Caco-2 (cell line): Measurements from ENCODE around the gene OPTN. TPM values are rescaled to one million over a fixed set of nuclear protein-coding genes. Genes with fewer than 3 reads are reported as not detected.

Source experiments
- BruUV-seq: library from RNA; stranded (reverse); fragments of 400-500 nt; replicated peaks from 2 replicates; lab custom pipeline; 2021; lab: Mats Ljungman, UMichigan
- CTCF ChIA-PET: fragments of 300-600 bp; sonication (Branson Sonifier 250); formaldehyde crosslinking; loops from one replicate; lab custom pipeline; 2022; ENCODE audit warnings: antibody characterized with exemption; lab: Charles Lee
- POLR2A ChIA-PET: fragments of 300-600 bp; sonication (Branson Sonifier 250); formaldehyde crosslinking; loops from one replicate; lab custom pipeline; 2022; ENCODE audit warnings: antibody characterized with exemption; lab: Charles Lee
- DNase-seq, 2 experiments: peaks; one replicate each; pipeline versions ENCODE4 v3.0.0 to v3.0.0-alpha.2; 2020 to 2022
- H3K27me3 ChIP-seq: replicated peaks from 2 replicates; pipeline ENCODE4 v1.6.0; 2011; ENCODE audit warnings: low read length; ENCODE audit not compliant: control insufficient read depth, insufficient read depth
- H3K36me3 ChIP-seq: 2 replicates; pipeline ENCODE4 v1.5.1; 2011; ENCODE audit warnings: low read length; ENCODE audit not compliant: control insufficient read depth, insufficient read depth
- H3K4me1 ChIP-seq: fragments of 250-450 bp; sonication (Bioruptor Pico); 2 replicates; pipeline ENCODE4 v1.5.1; 2020; ENCODE audit warnings: mild to moderate bottlenecking
- H3K4me3 ChIP-seq: 2 replicates; pipeline ENCODE4 v1.5.1; 2011; ENCODE audit warnings: low read depth, mild to moderate bottlenecking, control low read depth, low read length
- H3K9me3 ChIP-seq: fragments of 250-450 bp; sonication (Bioruptor Pico); 2 replicates; pipeline ENCODE4 v1.5.1; 2020; ENCODE audit warnings: mild to moderate bottlenecking, moderate library complexity
- H3K27ac Mint-ChIP-seq: one replicate; pipeline ENCODE4 v1.8.0; 2022; ENCODE audit warnings: mixed read lengths; ENCODE audit not compliant: unreplicated experiment
- H3K27me3 Mint-ChIP-seq: one replicate; pipeline ENCODE4 v1.8.0; 2022; ENCODE audit warnings: mixed read lengths; ENCODE audit not compliant: insufficient read depth, unreplicated experiment
- H3K36me3 Mint-ChIP-seq: one replicate; pipeline ENCODE4 v1.8.0; 2022; ENCODE audit warnings: mild to moderate bottlenecking, mixed read lengths; ENCODE audit not compliant: insufficient read depth, unreplicated experiment
- H3K4me1 Mint-ChIP-seq: one replicate; pipeline ENCODE4 v1.8.0; 2022; ENCODE audit warnings: low read depth, mixed read lengths; ENCODE audit not compliant: unreplicated experiment
- H3K4me3 Mint-ChIP-seq: one replicate; pipeline ENCODE4 v1.8.0; 2022; ENCODE audit warnings: mild to moderate bottlenecking, moderate library complexity, mixed read lengths; ENCODE audit not compliant: unreplicated experiment
- H3K9me3 Mint-ChIP-seq: one replicate; pipeline ENCODE4 v1.8.0; 2022; ENCODE audit warnings: mixed read lengths; ENCODE audit not compliant: unreplicated experiment
- intact Hi-C: fragments of 100-400 bp; cut with micrococcal nuclease; formaldehyde crosslinking; loops from one replicate; pipeline ENCODE4 v1.10.0; 2022; ENCODE audit not compliant: unreplicated experiment
- total RNA-seq: library from RNA; stranded (reverse); gene quantifications from 2 replicates; pipeline ENCODE4 v1.2.3, GENCODE V29; 2022
- TF ChIP-seq, protein P1 (sequence below), 2 experiments: fragments of 200-600 bp in 1 of 2; IDR thresholded peaks; 1 replicate in 1 of 2; 2 replicates in 1 of 2; pipeline versions ENCODE4 v1.5.1 to v1.8.0; 2011 to 2022; ENCODE audit warnings: antibody characterized with exemption in 1 of 2, control low read depth in 1 of 2, inconsistent platforms in 1 of 2, low read depth in 1 of 2, low read length in 1 of 2, mild to moderate bottlenecking in 1 of 2, moderate library complexity in 1 of 2; ENCODE audit not compliant: insufficient read depth in 1 of 2, severe bottlenecking in 1 of 2, unreplicated experiment in 1 of 2

OPTN gene
- total RNA-seq, 1 experiment from 2014 or later: 59.6 TPM

DNA sequence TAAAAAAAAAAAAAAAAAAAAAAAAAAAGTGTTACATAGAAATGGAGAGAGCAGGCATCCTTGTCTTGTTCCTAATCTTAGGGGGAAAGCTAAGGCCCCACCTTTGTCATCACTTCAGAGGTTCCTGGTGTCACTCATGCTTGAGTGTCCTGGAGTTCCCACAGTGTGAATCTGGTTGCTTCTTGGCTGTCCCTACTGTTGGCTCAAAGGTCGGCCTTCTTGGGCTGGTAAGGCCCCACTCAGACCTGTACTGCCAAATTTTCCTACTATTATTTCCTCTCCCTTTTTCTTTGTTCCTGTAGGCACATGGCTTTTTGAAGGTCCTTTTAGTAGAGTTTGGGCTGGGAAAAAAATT is 21.5 kb downstream of the OPTN start:
- H3K36me3 ChIP-seq: peaks cover 7% of the 10 kb centered on the region
- ChIA-PET POLR2A (no interaction called here), CTCF (no interaction called here)
- Mint-ChIP-seq H3K4me1 (no peaks in the 10 kb centered on the region), H3K9me3 (no peaks in the 10 kb centered on the region), H3K36me3 (peaks cover 77% of the 10 kb centered on the region), H3K27ac (no peak overlapping the region), H3K4me3 (no peak overlapping the region), H3K27me3 (no peaks in the 10 kb centered on the region)
- H3K9me3 ChIP-seq: no peaks in the 10 kb centered on the region
- TF ChIP-seq, protein P1, sequence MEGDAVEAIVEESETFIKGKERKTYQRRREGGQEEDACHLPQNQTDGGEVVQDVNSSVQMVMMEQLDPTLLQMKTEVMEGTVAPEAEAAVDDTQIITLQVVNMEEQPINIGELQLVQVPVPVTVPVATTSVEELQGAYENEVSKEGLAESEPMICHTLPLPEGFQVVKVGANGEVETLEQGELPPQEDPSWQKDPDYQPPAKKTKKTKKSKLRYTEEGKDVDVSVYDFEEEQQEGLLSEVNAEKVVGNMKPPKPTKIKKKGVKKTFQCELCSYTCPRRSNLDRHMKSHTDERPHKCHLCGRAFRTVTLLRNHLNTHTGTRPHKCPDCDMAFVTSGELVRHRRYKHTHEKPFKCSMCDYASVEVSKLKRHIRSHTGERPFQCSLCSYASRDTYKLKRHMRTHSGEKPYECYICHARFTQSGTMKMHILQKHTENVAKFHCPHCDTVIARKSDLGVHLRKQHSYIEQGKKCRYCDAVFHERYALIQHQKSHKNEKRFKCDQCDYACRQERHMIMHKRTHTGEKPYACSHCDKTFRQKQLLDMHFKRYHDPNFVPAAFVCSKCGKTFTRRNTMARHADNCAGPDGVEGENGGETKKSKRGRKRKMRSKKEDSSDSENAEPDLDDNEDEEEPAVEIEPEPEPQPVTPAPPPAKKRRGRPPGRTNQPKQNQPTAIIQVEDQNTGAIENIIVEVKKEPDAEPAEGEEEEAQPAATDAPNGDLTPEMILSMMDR (IDR thresholded peaks at IDR 0.05; ENCODE audit: insufficient read depth in 1 of 2, low read depth in 1 of 2, low read length in 1 of 2, severe bottlenecking in 1 of 2, unreplicated experiment in 1 of 2): no peak
- intact Hi-C loops: no loop called here
- BruUV-seq: no TSS peak
- H3K4me3 ChIP-seq: no peak overlapping the region
- no peaks in the 10 kb centered on the region for H3K27me3 ChIP-seq
- no peak for DNase-seq
- no peaks in the 10 kb centered on the region for H3K4me1 ChIP-seq

DNA sequence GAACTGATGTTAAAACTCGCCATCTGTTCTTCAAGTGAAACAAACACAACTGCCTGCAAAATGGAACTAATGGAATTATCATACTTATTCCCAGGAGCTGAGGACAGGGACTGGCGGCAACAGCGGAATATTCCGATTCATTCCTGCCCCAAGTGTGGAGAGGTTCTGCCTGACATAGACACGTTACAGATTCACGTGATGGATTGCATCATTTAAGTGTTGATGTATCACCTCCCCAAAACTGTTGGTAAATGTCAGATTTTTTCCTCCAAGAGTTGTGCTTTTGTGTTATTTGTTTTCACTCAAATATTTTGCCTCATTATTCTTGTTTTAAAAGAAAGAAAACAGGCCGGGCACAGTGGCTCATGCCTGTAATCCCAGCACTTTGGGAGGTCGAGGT is 36.7 kb downstream of the OPTN start:
- no TSS peak for BruUV-seq
- Histone ChIP-seq H3K27me3 (no peaks in the 10 kb centered on the region), H3K36me3 (no peaks in the 10 kb centered on the region; the same call in 1 of the 2 replicates), H3K4me1 (no peaks in the 10 kb centered on the region), H3K9me3 (no peaks in the 10 kb centered on the region), H3K4me3 (no peak overlapping the region)
- Mint-ChIP-seq H3K4me3 (no peak overlapping the region), H3K4me1 (no peaks in the 10 kb centered on the region), H3K36me3 (peaks cover 48% of the 10 kb centered on the region), H3K9me3 (no peaks in the 10 kb centered on the region), H3K27ac (no peak overlapping the region), H3K27me3 (no peaks in the 10 kb centered on the region)
- TF ChIP-seq, protein P1 (IDR thresholded peaks at IDR 0.05; ENCODE audit: insufficient read depth in 1 of 2, low read depth in 1 of 2, low read length in 1 of 2, severe bottlenecking in 1 of 2, unreplicated experiment in 1 of 2): no peak
- POLR2A ChIA-PET: no interaction called here
- DNase-seq: no peak
- CTCF ChIA-PET: no interaction called here
- intact Hi-C loops: no loop called here

GRCh38 chr10:13139150-13139549 is 39.2 kb downstream of the OPTN start:
- Mint-ChIP-seq H3K36me3 (peaks cover 38% of the 10 kb centered on the region), H3K4me1 (no peaks in the 10 kb centered on the region), H3K9me3 (no peaks in the 10 kb centered on the region), H3K27ac (no peak overlapping the region), H3K4me3 (no peak overlapping the region), H3K27me3 (no peaks in the 10 kb centered on the region)
- Histone ChIP-seq H3K27me3 (no peaks in the 10 kb centered on the region), H3K4me3 (no peak overlapping the region), H3K9me3 (no peaks in the 10 kb centered on the region), H3K36me3 (no peaks in the 10 kb centered on the region; the same call in 1 of the 2 replicates), H3K4me1 (no peaks in the 10 kb centered on the region)
- BruUV-seq: no TSS peak
- TF ChIP-seq, protein P1 (IDR thresholded peaks at IDR 0.05; ENCODE audit: insufficient read depth in 1 of 2, low read depth in 1 of 2, low read length in 1 of 2, severe bottlenecking in 1 of 2, unreplicated experiment in 1 of 2): no peak
- POLR2A ChIA-PET: no interaction called here
- intact Hi-C loops: no loop called here
- DNase-seq: no peak
- CTCF ChIA-PET: no interaction called here
